Measurements from ENCODE around the gene MECP2.

MECP2 gene

DNA sequence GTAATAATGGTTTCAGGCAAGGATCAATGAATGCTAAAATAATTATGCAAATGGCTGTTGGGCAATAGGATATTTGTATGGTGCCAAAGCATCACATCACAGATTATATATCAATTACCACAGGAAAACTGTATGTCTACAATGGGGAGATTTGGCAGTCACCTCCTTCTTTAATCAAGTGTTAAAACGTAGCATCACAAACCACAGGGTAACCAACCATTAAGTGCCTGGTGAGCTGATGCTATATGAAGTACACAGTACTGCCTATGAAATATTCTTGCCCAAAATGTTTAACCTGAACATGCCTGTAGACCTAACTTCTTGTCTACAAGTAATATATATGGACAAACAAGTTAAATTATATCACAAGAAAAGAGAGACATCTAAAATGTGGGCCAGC, 25.3 kb downstream of the MECP2 start:
- H3K36me3 ChIP-seq (replicated peaks; ENCODE audit: low read depth, low read length): peaks cover 3% of the 10 kb centered on the region
- TF ChIP-seq EZH2phosphoT487 (IDR thresholded peaks at IDR 0.05; ENCODE audit: low read depth): no peak
- TF ChIP-seq, protein P1, sequence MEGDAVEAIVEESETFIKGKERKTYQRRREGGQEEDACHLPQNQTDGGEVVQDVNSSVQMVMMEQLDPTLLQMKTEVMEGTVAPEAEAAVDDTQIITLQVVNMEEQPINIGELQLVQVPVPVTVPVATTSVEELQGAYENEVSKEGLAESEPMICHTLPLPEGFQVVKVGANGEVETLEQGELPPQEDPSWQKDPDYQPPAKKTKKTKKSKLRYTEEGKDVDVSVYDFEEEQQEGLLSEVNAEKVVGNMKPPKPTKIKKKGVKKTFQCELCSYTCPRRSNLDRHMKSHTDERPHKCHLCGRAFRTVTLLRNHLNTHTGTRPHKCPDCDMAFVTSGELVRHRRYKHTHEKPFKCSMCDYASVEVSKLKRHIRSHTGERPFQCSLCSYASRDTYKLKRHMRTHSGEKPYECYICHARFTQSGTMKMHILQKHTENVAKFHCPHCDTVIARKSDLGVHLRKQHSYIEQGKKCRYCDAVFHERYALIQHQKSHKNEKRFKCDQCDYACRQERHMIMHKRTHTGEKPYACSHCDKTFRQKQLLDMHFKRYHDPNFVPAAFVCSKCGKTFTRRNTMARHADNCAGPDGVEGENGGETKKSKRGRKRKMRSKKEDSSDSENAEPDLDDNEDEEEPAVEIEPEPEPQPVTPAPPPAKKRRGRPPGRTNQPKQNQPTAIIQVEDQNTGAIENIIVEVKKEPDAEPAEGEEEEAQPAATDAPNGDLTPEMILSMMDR (IDR thresholded peaks at IDR 0.05; ENCODE audit: low read depth, low read length): no peak
- H3K79me2 ChIP-seq (ENCODE audit: low read length): peaks cover 79% of the 10 kb centered on the region
- H3K4me3 ChIP-seq (ENCODE audit: low read length): no peak overlapping the region
- H3K4me2 ChIP-seq (ENCODE audit: low read length): no peak overlapping the region
- no peaks in the 10 kb centered on the region for H3K9me3 ChIP-seq (ENCODE audit: insufficient read depth, low read length)
- H4K20me1 ChIP-seq (ENCODE audit: insufficient read depth, low read length): peaks cover 46% of the 10 kb centered on the region
- H2AFZ ChIP-seq (ENCODE audit: low read depth, low read length): no peak overlapping the region
- no peaks in the 10 kb centered on the region for H3K27me3 ChIP-seq (ENCODE audit: low read depth, low read length)
- H3K9ac ChIP-seq (ENCODE audit: low read length): no peak overlapping the region
- H3K4me1 ChIP-seq (ENCODE audit: low read length): peaks cover 22% of the 10 kb centered on the region
- H3K27ac ChIP-seq (ENCODE audit: low read length): no peak overlapping the region

DNA sequence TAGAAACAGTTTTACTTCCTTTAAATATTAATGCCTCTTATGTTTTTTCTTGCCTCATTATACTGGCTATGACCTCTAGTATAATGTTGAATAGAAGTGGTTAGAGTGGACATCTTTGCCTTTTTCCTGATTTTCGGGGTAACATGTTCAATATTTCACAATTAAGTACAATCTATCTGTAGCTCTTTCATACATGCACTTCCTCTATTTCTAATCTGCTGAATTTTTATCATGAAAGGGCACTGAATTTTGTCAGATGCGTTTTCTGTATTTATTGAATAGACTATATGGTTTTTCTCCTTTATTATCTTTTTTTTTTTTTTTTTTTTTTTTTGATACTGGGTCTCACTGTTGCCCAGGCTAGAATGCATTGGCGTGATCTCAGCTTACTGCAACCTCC, 29.0 kb downstream of the MECP2 start:
- Histone ChIP-seq H3K4me1 (ENCODE audit: low read length) (peaks cover 22% of the 10 kb centered on the region), H3K27me3 (ENCODE audit: low read depth, low read length) (no peaks in the 10 kb centered on the region), H4K20me1 (ENCODE audit: insufficient read depth, low read length) (peaks cover 41% of the 10 kb centered on the region), H3K9ac (ENCODE audit: low read length) (no peak overlapping the region), H3K4me3 (ENCODE audit: low read length) (no peak overlapping the region), H3K36me3 (replicated peaks; ENCODE audit: low read depth, low read length) (peaks cover 3% of the 10 kb centered on the region), H2AFZ (ENCODE audit: low read depth, low read length) (no peak overlapping the region), H3K79me2 (ENCODE audit: low read length) (peaks cover 79% of the 10 kb centered on the region), H3K27ac (ENCODE audit: low read length) (no peak overlapping the region), H3K9me3 (ENCODE audit: insufficient read depth, low read length) (no peaks in the 10 kb centered on the region), H3K4me2 (ENCODE audit: low read length) (peak overlapping the region; percentile 44; the same call in 1 of the 2 replicates)
- TF ChIP-seq EZH2phosphoT487 (IDR thresholded peaks at IDR 0.05; ENCODE audit: low read depth): no peak

DNA sequence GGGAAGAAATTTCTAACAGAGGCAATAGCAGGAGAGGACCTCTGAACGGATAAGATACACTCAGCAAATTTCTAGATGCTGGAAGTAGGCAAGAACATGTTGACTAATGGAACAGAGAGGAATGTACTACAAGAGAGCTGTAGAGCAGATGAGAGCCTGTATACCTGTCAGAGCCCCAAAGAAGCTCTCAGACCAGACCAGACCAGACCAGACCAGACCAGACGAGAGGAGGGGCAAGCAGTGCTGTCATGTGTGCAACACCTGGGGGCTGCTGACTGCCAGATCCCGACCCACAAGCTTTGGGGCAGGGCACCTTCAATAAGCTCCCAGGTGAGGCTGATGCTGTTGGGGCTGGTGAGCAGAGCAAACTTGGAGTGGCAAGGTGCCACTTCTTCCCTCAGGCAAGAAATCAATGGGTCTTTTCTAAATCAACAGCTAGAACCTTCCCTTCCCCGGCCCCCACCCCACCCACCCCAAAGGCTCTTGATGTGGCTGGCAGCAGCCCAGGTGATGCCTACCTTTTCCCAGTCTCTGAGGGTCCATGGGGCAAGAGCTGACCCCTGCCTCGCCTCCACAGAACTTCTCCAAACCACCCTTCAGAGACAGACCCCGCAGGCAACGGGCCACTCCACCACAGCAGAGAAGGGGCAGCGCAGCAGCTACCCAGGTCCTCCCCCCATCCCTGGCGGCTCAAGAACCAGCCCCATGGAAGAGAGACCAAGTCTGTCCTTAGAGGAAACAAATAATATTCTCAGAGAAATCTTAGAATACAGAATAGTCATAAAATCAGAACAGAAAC, 32.7 kb downstream of the MECP2 start:
- peaks cover 13% of the 10 kb centered on the region for H3K4me1 ChIP-seq (ENCODE audit: low read length)
- H3K36me3 ChIP-seq (replicated peaks; ENCODE audit: low read depth, low read length): no peaks in the 10 kb centered on the region
- no peak overlapping the region for H3K4me3 ChIP-seq (ENCODE audit: low read length)
- H3K9ac ChIP-seq (ENCODE audit: low read length): no peak overlapping the region
- H2AFZ ChIP-seq (ENCODE audit: low read depth, low read length): no peak overlapping the region
- no peak for TF ChIP-seq EZH2phosphoT487 (IDR thresholded peaks at IDR 0.05; ENCODE audit: low read depth)
- TF ChIP-seq, protein P1 (IDR thresholded peaks at IDR 0.05; ENCODE audit: low read depth, low read length): no peak
- H3K79me2 ChIP-seq (ENCODE audit: low read length): peaks cover 77% of the 10 kb centered on the region
- H3K4me2 ChIP-seq (ENCODE audit: low read length): no peak overlapping the region
- no peak overlapping the region for H3K27ac ChIP-seq (ENCODE audit: low read length)
- H3K9me3 ChIP-seq (ENCODE audit: insufficient read depth, low read length): no peaks in the 10 kb centered on the region
- H3K27me3 ChIP-seq (ENCODE audit: low read depth, low read length): no peaks in the 10 kb centered on the region
- H4K20me1 ChIP-seq (ENCODE audit: insufficient read depth, low read length): peaks cover 60% of the 10 kb centered on the region

- no peak overlapping the region for H3K27ac ChIP-seq (ENCODE audit: low read length)
- no peak for TF ChIP-seq EZH2phosphoT487 (IDR thresholded peaks at IDR 0.05; ENCODE audit: low read depth)
- TF ChIP-seq, protein P1 (IDR thresholded peaks at IDR 0.05; ENCODE audit: low read depth, low read length): no peak
- peaks cover 78% of the 10 kb centered on the region for H3K79me2 ChIP-seq (ENCODE audit: low read length)
- peaks cover 2% of the 10 kb centered on the region for H3K4me1 ChIP-seq (ENCODE audit: low read length)
- no peaks in the 10 kb centered on the region for H3K9me3 ChIP-seq (ENCODE audit: insufficient read depth, low read length)
- H3K4me3 ChIP-seq (ENCODE audit: low read length): no peak overlapping the region
- peaks cover 65% of the 10 kb centered on the region for H4K20me1 ChIP-seq (ENCODE audit: insufficient read depth, low read length)
- no peak overlapping the region for H3K4me2 ChIP-seq (ENCODE audit: low read length)
- no peaks in the 10 kb centered on the region for H3K36me3 ChIP-seq (replicated peaks; ENCODE audit: low read depth, low read length)
- no peak overlapping the region for H3K9ac ChIP-seq (ENCODE audit: low read length)
- no peak overlapping the region for H2AFZ ChIP-seq (ENCODE audit: low read depth, low read length)
- H3K27me3 ChIP-seq (ENCODE audit: low read depth, low read length): no peaks in the 10 kb centered on the region
These were observed 34.3 kb downstream of the MECP2 start for GRCh38 chrX:154063234-154063633.

All from OCI-LY3 (cell line).